Nephron progenitor cell (in vitro differentiated cells): ENCODE results near the gene ZGRF1.

ENCODE experiments used
- DNase-seq: peaks from one replicate; pipeline ENCODE4 v3.0.0; 2021
- H3K27ac Mint-ChIP-seq: 2 replicates; pipeline ENCODE4 v1.8.0; 2021; ENCODE audit warnings: mild to moderate bottlenecking, moderate library complexity, mixed read lengths
- H3K27me3 Mint-ChIP-seq: 2 replicates; pipeline ENCODE4 v1.8.0; 2021; ENCODE audit warnings: mild to moderate bottlenecking, low read depth, mixed read lengths; ENCODE audit not compliant: poor library complexity
- H3K36me3 Mint-ChIP-seq: 2 replicates; pipeline ENCODE4 v1.8.0; 2021; ENCODE audit warnings: low read depth, mixed read lengths
- H3K4me1 Mint-ChIP-seq: 2 replicates; pipeline ENCODE4 v1.8.0; 2021; ENCODE audit warnings: mixed read lengths
- H3K4me3 Mint-ChIP-seq: 2 replicates; pipeline ENCODE4 v1.8.0; 2021; ENCODE audit warnings: mild to moderate bottlenecking, moderate library complexity, mixed read lengths
- H3K9me3 Mint-ChIP-seq: 2 replicates; pipeline ENCODE4 v1.8.0; 2021; ENCODE audit warnings: mild to moderate bottlenecking, moderate library complexity, mixed read lengths
- TF ChIP-seq, protein P1 (sequence below): fragments of 200-600 bp; sonication (generic); IDR thresholded peaks from 2 replicates; pipeline ENCODE4 v1.5.0; 2021; ENCODE audit warnings: antibody characterized with exemption

The ZGRF1 gene

DNA sequence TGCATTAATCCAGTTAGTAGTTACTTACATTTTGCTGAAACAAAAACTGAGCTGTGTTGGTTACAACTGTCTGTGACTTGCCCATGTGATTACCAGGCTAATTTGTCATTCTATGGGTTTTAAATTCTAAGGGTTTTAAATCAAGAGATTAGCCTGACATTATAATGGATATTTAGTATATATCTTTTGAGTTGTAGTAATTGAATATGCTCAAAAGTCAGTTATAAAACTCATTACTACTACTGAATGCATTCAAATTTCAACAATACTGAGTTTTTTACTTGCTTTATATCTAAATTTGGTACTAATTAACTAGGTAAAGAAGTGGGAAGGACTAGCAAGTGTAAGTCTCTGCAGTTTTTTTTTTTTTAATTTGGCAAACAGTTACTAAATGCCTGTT, 14.9 kb upstream of the ZGRF1 start:
- H3K27ac Mint-ChIP-seq = no peak overlapping the region
- no peak overlapping the region for H3K4me3 Mint-ChIP-seq
- no peak for DNase-seq
- H3K36me3 Mint-ChIP-seq = peaks cover 45% of the 10 kb centered on the region
- TF ChIP-seq, protein P1, sequence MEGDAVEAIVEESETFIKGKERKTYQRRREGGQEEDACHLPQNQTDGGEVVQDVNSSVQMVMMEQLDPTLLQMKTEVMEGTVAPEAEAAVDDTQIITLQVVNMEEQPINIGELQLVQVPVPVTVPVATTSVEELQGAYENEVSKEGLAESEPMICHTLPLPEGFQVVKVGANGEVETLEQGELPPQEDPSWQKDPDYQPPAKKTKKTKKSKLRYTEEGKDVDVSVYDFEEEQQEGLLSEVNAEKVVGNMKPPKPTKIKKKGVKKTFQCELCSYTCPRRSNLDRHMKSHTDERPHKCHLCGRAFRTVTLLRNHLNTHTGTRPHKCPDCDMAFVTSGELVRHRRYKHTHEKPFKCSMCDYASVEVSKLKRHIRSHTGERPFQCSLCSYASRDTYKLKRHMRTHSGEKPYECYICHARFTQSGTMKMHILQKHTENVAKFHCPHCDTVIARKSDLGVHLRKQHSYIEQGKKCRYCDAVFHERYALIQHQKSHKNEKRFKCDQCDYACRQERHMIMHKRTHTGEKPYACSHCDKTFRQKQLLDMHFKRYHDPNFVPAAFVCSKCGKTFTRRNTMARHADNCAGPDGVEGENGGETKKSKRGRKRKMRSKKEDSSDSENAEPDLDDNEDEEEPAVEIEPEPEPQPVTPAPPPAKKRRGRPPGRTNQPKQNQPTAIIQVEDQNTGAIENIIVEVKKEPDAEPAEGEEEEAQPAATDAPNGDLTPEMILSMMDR = no peak
- H3K4me1 Mint-ChIP-seq = no peaks in the 10 kb centered on the region
- H3K27me3 Mint-ChIP-seq = no peaks in the 10 kb centered on the region
- no peaks in the 10 kb centered on the region for H3K9me3 Mint-ChIP-seq

DNA sequence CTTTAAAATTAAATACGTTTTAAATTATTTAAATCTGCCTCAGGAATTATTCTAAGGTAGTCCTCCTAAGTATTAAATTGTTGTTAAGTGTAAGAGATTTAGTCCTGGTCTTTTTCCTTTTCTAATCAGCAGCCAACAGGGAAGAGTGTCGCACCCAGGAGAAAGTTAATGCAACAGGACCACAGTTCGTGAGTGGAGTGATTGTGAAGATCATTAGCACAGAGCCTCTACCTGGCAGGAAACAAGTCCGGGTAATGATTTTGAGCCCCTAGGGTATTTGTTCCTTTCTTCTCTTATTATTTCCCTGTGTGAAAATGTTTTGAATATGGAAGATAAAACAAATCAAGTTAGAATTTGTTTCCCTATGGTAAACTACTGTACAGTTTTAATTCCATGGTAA, 13.6 kb upstream of the ZGRF1 start:
- H3K27ac Mint-ChIP-seq = no peak overlapping the region
- no peaks in the 10 kb centered on the region for H3K4me1 Mint-ChIP-seq
- TF ChIP-seq, protein P1 = no peak
- DNase-seq = no peak
- H3K4me3 Mint-ChIP-seq = no peak overlapping the region
- H3K36me3 Mint-ChIP-seq = peaks cover 45% of the 10 kb centered on the region
- H3K27me3 Mint-ChIP-seq = no peaks in the 10 kb centered on the region
- no peaks in the 10 kb centered on the region for H3K9me3 Mint-ChIP-seq

DNA sequence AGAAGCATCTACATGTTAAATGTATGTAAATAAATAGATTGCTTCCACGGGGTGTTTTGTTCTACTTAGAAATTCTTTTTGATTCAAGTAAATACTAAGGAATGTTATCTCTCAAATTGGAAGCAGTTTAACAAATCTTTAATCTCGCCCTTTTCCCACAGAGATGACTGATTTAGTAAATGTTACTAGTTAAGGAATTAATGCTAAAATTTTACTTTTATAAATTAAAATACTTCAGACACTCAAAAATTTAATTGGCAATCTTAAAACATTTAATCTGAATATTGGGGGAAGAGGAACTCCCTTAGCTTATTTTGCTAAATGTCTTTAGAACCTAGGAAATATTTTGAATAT, 12.3 kb upstream of the ZGRF1 start:
- H3K9me3 Mint-ChIP-seq = no peaks in the 10 kb centered on the region
- no peak overlapping the region for H3K4me3 Mint-ChIP-seq
- no peaks in the 10 kb centered on the region for H3K4me1 Mint-ChIP-seq
- peaks cover 33% of the 10 kb centered on the region for H3K36me3 Mint-ChIP-seq
- peak overlapping the region; percentile 31 for H3K27ac Mint-ChIP-seq
- DNase-seq = no peak
- no peaks in the 10 kb centered on the region for H3K27me3 Mint-ChIP-seq
- TF ChIP-seq, protein P1 = no peak

DNA sequence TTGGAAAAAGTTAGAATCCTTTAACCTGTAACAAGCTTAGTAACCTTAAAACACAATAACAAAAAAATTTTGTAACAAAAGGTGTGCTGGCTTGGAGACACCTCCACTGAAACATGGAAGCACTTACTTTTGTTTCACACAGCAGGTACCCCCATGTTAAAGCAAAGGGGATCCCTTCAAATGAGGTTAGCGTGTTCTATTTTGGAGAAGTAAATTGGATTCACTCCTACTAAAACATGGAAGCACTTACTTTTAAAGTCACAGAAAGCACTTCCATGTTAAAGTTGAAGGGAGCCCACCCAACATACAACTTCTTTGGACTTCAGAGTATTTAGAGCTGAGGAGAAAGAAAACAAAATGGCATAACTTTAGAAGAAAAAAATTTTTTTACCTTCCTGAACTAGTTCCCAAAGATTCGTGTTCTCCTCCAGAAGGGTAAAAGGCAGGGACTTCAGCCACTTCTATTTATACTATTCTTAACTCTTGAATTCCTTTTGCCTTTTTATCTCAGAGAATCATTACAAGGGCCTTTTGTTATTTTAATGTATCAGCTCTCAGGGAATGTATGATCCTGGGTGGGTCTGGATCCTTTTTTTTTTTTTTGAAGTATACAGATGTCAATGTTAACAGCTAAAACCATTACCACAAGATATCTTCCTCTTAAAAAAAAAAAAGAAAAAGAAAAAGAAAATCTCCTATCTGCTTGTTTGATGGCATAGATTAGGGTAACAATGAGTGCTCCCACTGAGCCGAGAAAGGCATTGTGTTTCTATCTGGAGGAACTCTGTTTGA, 11.8 kb upstream of the ZGRF1 start:
- peaks cover 30% of the 10 kb centered on the region for H3K36me3 Mint-ChIP-seq
- no peak overlapping the region for H3K4me3 Mint-ChIP-seq
- no peaks in the 10 kb centered on the region for H3K4me1 Mint-ChIP-seq
- no peak for DNase-seq
- TF ChIP-seq, protein P1 = no peak
- no peaks in the 10 kb centered on the region for H3K9me3 Mint-ChIP-seq
- H3K27ac Mint-ChIP-seq = peak overlapping the region; percentile 31
- H3K27me3 Mint-ChIP-seq = no peaks in the 10 kb centered on the region

DNA sequence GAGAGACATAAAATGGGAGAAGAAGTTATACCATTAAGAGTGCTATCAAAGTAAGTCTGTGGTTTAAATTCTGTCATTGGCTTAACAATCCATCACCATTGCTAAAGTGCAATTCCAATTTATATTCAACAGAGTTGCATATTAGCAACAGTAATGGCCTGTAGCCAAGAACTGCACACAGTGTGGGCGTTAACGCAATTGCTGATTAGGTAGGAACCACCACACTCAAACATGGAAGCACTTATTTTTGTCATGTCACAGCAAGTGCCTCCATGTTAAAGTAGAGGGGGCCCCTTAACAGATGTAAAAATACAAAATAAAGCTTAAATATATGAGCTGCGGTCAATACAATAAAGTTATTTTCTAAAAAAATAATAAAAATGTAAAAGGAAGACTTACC, 11.1 kb upstream of the ZGRF1 start:
- Mint-ChIP-seq H3K4me3 (no peak overlapping the region), H3K4me1 (no peaks in the 10 kb centered on the region), H3K27me3 (no peaks in the 10 kb centered on the region), H3K9me3 (no peaks in the 10 kb centered on the region), H3K36me3 (peaks cover 34% of the 10 kb centered on the region), H3K27ac (no peak overlapping the region)
- TF ChIP-seq, protein P1 = no peak
- no peak for DNase-seq
